Measurements from ENCODE around the gene TOR1B.

Gene TOR1B

GRCh38 chr9:129836311-129837007 lies 33.5 kb downstream of the TOR1B start:
- TF ChIP-seq CTCF (conservative IDR thresholded peaks at IDR 0.05; ENCODE audit: low read depth, low read length) = no peak

GRCh38 chr9:129838707-129839259 lies 35.8 kb downstream of the TOR1B start:
- no peak for TF ChIP-seq CTCF (conservative IDR thresholded peaks at IDR 0.05; ENCODE audit: low read depth, low read length)
- DNase-seq (ENCODE audit: low read depth) = no peak
- H3K4me3 ChIP-seq (ENCODE audit: low read length) = no peak overlapping the region

More at GRCh38 chr9:129836311-129837007, 33.5 kb downstream of the TOR1B start:
- H3K4me3 ChIP-seq (ENCODE audit: low read length) = peak overlapping the region; percentile 96
- DNase-seq (ENCODE audit: low read depth) = no peak

GRCh38 chr9:129839324-129840023 lies 36.5 kb downstream of the TOR1B start:
- TF ChIP-seq CTCF (conservative IDR thresholded peaks at IDR 0.05; ENCODE audit: low read depth, low read length) = no peak
- no peak for DNase-seq (ENCODE audit: low read depth)
- H3K4me3 ChIP-seq (ENCODE audit: low read length) = no peak overlapping the region

GRCh38 chr9:129840034-129840433 lies 37.0 kb downstream of the TOR1B start:
- no peak for DNase-seq (ENCODE audit: low read depth)
- no peak overlapping the region for H3K4me3 ChIP-seq (ENCODE audit: low read length)
- TF ChIP-seq CTCF (conservative IDR thresholded peaks at IDR 0.05; ENCODE audit: low read depth, low read length) = no peak

GRCh38 chr9:129841071-129841470 lies 38.1 kb downstream of the TOR1B start:
- no peak for TF ChIP-seq CTCF (conservative IDR thresholded peaks at IDR 0.05; ENCODE audit: low read depth, low read length)
- DNase-seq (ENCODE audit: low read depth) = no peak
- H3K4me3 ChIP-seq (ENCODE audit: low read length) = no peak overlapping the region

- no peak for TF ChIP-seq CTCF (conservative IDR thresholded peaks at IDR 0.05; ENCODE audit: low read depth, low read length)
- DNase-seq (ENCODE audit: low read depth) = no peak
- no peak overlapping the region for H3K4me3 ChIP-seq (ENCODE audit: low read length)
These were observed 42.4 kb downstream of the TOR1B start for GRCh38 chr9:129845373-129845772.
